PFSK-1 (cell line): ENCODE measurements around the gene TFPI.

Source experiments
- POLR2AphosphoS5 ChIP-seq: IDR thresholded peaks from 2 replicates; pipeline ENCODE4 v1.6.1; 2012; ENCODE audit warnings: low read depth, mild to moderate bottlenecking, control low read depth, low read length, moderate library complexity
- SIN3A ChIP-seq: IDR thresholded peaks from 2 replicates; pipeline ENCODE4 v1.6.1; 2012; ENCODE audit warnings: mild to moderate bottlenecking, low read length, moderate library complexity, borderline replicate concordance; ENCODE audit not compliant: insufficient read depth

- TF ChIP-seq SIN3A (no peak), POLR2AphosphoS5 (no peak)
Observed at GRCh38 chr2:187470698-187471097, 83.5 kb downstream of the TFPI start.
